Heart left ventricle (tissue), 16 donors: Measurements from ENCODE around the gene NWD2. TPM values are rescaled to one million over a fixed set of nuclear protein-coding genes. Genes with fewer than 3 reads are reported as not detected.

Experiments used
- ATAC-seq, 4 donors: fragments of 200-7000 bp; cut with Tn5 transposase; one replicate each; pipeline ENCODE4 v1.9.1; 2020 to 2022; ENCODE audit warnings: moderate library complexity in 4 of 4, mild to moderate bottlenecking in 3 of 4, moderate number of reproducible peaks in 1 of 4
- DNase-seq, 5 donors: peaks; one replicate each; pipeline ENCODE4 v3.0.0-alpha.2; 2020
- H3K27ac ChIP-seq, 12 donors: fragments of 200-600 bp; sonication (generic) in 4 of 12; one replicate each; pipeline versions ENCODE4 v1.5.0 to v1.8.0; 2016 to 2022; ENCODE audit warnings: mild to moderate bottlenecking in 2 of 12
- H3K27me3 ChIP-seq, 9 donors: fragments of 200-600 bp; sonication (generic) in 2 of 9; one replicate each; pipeline versions ENCODE4 v1.5.1 to v1.8.0; 2016 to 2022; ENCODE audit warnings: mild to moderate bottlenecking in 3 of 9
- H3K36me3 ChIP-seq, 9 donors: fragments of 200-600 bp; sonication (generic) in 2 of 9; one replicate each; pipeline versions ENCODE4 v1.5.0 to v1.8.0; 2018 to 2022; ENCODE audit warnings: mild to moderate bottlenecking in 2 of 9
- H3K4me1 ChIP-seq, 12 donors: fragments of 200-600 bp; sonication (generic) in 4 of 12; one replicate each; pipeline versions ENCODE4 v1.5.0 to v1.8.0; 2016 to 2022; ENCODE audit warnings: mild to moderate bottlenecking in 3 of 12
- H3K4me3 ChIP-seq, 12 donors: fragments of 200-600 bp; sonication (generic) in 4 of 12; one replicate each; pipeline versions ENCODE4 v1.5.0 to v1.8.0; 2017 to 2022; ENCODE audit warnings: mild to moderate bottlenecking in 9 of 12, moderate library complexity in 4 of 12
- H3K9me3 ChIP-seq, 12 donors: fragments of 200-600 bp; sonication (generic) in 4 of 12; one replicate each; pipeline versions ENCODE4 v1.5.0 to v1.8.0; 2016 to 2022; ENCODE audit warnings: mild to moderate bottlenecking in 1 of 12
- POLR2A ChIP-seq, 2 donors: fragments of 450-650 bp; IDR thresholded peaks; one replicate each; pipeline ENCODE4 v1.6.1; 2017; ENCODE audit warnings: antibody characterized with exemption in 2 of 2, mild to moderate bottlenecking in 2 of 2, moderate library complexity in 2 of 2
- WGBS, 4 donors: extraction: QIAGEN DNeasy Blood & Tissue Kit in 2 of 4; methylation state at CpG; one replicate each; pipeline versions ENCODE4 v1.1.5 to v1.1.7; 2013 to 2018; 5-methylcytosine and 5-hydroxymethylcytosine counted together
- intact Hi-C, 10 donors: fragments of 100-400 bp; cut with DNase I; formaldehyde crosslinking; loops; one replicate each; pipeline versions ENCODE4 v1.11.1 to v1.14.2; 2022
- polyA plus RNA-seq, 2 donors: library from polyadenylated mRNA; stranded (reverse); fragments of 200-250 nt; gene quantifications; one replicate each; pipeline ENCODE4 v1.2.3, GENCODE V29; 2013
- total RNA-seq, 9 donors: library from RNA; depleted of rRNA in 2 of 9; stranded (reverse); fragments of >200 nt in 2 of 9; fragmentation: NEBNext Ultra II Directional in 3 of 9; extraction: Animal tissue kit (Norgen Biotek cat#: 25700) in 3 of 9; gene quantifications; one replicate each; pipeline versions ENCODE4 v1.1.0 to v1.2.4, GENCODE V29; 2016 to 2023
- TF ChIP-seq, protein P1 (sequence below), 12 donors: fragments of 200-600 bp; sonication (generic) in 4 of 12; IDR thresholded peaks; one replicate each; pipeline versions ENCODE4 v1.5.0 to v1.8.0; 2018 to 2022; ENCODE audit warnings: antibody characterized with exemption in 12 of 12, mild to moderate bottlenecking in 5 of 12
- donor health status: ischemic (EF 13 %, LVEDD 7.1; RV severe dilation, severe dysfunction).
- donor health status: healthy with polysubstance abuse.
- donor health status: DM: no; HTN: yes; CAD: no.
- donor health status: DM: no; HTN: no; CAD: no.
- donor health status: ischemic (EF 25% LVEDD 6.9; RV normal size, moderate dysfunction).
- donor health status: ischemic (EF 25% LVEDD 5.7; RV mildly dilated, moderate dysfunction).
- donor health status: healthy.
- donor health status: DM: yes; HTN: yes; CAD: no.
- donor health status: ischemic (EF 35%, LVEDD 5.7; RV mildly dilated, moderate dysfunction).
- donor health status: nonischemic (EF 11% LVEDD 7.7; RV severe dilation, severe dysfunction).
- donor health status: DM: yes; HTN: yes; CAD: no.
- donor health status: PGD.
- donor health status: ischemic (EF 29% LVEDD 5.4; RV normal size, mild dysfunction).
- donor health status: nonischemic (EF 23%, LVEDD 6.1; RV moderate dilation, normal function).

The NWD2 gene
- total and polyA plus RNA-seq, 11 donors: under 0.01 to 0.16 (median 0.05) TPM; not detected in 5

- H3K36me3 ChIP-seq: no peaks in the 10 kb centered on the region
- H3K4me1 ChIP-seq: no peaks in the 10 kb centered on the region
- no peak for ATAC-seq
- no peak for DNase-seq
- no peak overlapping the region for H3K4me3 ChIP-seq
- H3K27ac ChIP-seq: no peak overlapping the region
- H3K9me3 ChIP-seq: no peaks in the 10 kb centered on the region
- no peak for TF ChIP-seq POLR2A (IDR thresholded peaks at IDR 0.05)
- TF ChIP-seq, protein P1, sequence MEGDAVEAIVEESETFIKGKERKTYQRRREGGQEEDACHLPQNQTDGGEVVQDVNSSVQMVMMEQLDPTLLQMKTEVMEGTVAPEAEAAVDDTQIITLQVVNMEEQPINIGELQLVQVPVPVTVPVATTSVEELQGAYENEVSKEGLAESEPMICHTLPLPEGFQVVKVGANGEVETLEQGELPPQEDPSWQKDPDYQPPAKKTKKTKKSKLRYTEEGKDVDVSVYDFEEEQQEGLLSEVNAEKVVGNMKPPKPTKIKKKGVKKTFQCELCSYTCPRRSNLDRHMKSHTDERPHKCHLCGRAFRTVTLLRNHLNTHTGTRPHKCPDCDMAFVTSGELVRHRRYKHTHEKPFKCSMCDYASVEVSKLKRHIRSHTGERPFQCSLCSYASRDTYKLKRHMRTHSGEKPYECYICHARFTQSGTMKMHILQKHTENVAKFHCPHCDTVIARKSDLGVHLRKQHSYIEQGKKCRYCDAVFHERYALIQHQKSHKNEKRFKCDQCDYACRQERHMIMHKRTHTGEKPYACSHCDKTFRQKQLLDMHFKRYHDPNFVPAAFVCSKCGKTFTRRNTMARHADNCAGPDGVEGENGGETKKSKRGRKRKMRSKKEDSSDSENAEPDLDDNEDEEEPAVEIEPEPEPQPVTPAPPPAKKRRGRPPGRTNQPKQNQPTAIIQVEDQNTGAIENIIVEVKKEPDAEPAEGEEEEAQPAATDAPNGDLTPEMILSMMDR (IDR thresholded peaks at IDR 0.05): no peak
- intact Hi-C loops: no loop called here
- WGBS, 4 donors: 75 to 81% (median 79%) methylated on average over 1 of the region's 1 CpG
- H3K27me3 ChIP-seq: peaks cover 0 to 6% (median 0%) of the 10 kb centered on the region in 9 donors
Measured at GRCh38 chr4:37475776-37476175, 231.2 kb downstream of the NWD2 start.

- ATAC-seq (no peak), DNase-seq (no peak)
- Histone ChIP-seq H3K9me3 (no peaks in the 10 kb centered on the region), H3K36me3 (no peaks in the 10 kb centered on the region), H3K4me3 (no peak overlapping the region), H3K27me3 (peaks cover 0 to 5% (median 0%) of the 10 kb centered on the region in 9 donors), H3K4me1 (no peaks in the 10 kb centered on the region), H3K27ac (no peak overlapping the region)
- intact Hi-C loops: no loop called here
- TF ChIP-seq, protein P1 (IDR thresholded peaks at IDR 0.05): no peak
- TF ChIP-seq POLR2A (IDR thresholded peaks at IDR 0.05): no peak
Measured at GRCh38 chr4:37476256-37476655, 231.7 kb downstream of the NWD2 start.

DNA sequence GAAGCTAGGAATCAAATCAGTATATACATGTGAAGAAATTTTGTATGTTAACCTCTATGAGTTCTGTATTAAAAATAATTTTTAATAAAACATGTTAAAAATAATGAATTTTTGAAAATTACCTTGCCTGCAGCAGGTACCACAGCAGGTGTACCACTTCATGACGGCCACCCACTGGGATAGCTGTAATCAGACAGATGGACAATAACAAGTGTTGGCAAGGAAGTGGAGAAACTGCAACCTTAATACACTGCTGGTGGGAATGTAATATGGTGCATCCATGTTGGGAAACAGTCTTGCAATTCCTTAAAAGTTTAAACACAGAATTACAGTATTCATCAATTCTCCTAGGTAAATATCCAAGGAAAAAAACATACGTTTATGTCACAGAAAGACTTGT lies 232.1 kb downstream of the NWD2 start:
- DNase-seq (no peak), ATAC-seq (no peak)
- intact Hi-C loops: no loop called here
- WGBS, 4 donors: 79 to 91% (median 86%) methylated on average over 2 of the region's 2 CpGs
- Histone ChIP-seq H3K36me3 (no peaks in the 10 kb centered on the region), H3K9me3 (no peaks in the 10 kb centered on the region), H3K4me1 (no peaks in the 10 kb centered on the region), H3K27ac (no peak overlapping the region), H3K4me3 (no peak overlapping the region), H3K27me3 (peaks cover 0 to 5% (median 0%) of the 10 kb centered on the region in 9 donors)
- TF ChIP-seq POLR2A (IDR thresholded peaks at IDR 0.05): no peak
- TF ChIP-seq, protein P1 (IDR thresholded peaks at IDR 0.05): no peak

DNA sequence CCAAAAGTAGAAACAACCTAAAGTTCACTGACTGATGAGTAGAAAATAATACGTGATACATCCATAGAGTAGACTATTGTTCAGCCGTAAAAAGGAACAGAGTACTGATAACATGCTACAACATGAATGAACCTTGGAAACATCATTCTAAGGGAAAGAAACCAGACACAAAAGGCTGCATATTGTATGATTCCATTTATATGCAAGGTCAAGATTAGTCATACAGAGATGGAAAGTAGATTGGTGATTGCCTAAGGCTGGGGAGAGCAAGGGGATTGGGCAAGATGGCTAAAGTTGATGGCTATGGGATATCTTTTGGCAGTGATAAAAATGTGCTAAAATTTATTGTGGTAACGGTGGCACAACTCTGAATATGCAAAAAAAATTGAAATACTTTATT lies 232.6 kb downstream of the NWD2 start:
- H3K27me3 ChIP-seq: peaks cover 0 to 5% (median 0%) of the 10 kb centered on the region in 9 donors
- H3K9me3 ChIP-seq: no peaks in the 10 kb centered on the region
- DNase-seq (no peak), ATAC-seq (no peak)
- intact Hi-C loops: no loop called here
- H3K36me3 ChIP-seq: no peaks in the 10 kb centered on the region
- TF ChIP-seq, protein P1 (IDR thresholded peaks at IDR 0.05): no peak
- no peak overlapping the region for H3K4me3 ChIP-seq
- no peaks in the 10 kb centered on the region for H3K4me1 ChIP-seq
- H3K27ac ChIP-seq: no peak overlapping the region
- WGBS, 4 donors: 85 to 92% (median 87%) methylated on average over 3 of the region's 3 CpGs
